ENCODE measurements around the gene COL24A1. TPM values are rescaled to one million over a fixed set of nuclear protein-coding genes. Genes with fewer than 3 reads are reported as not detected.

COL24A1 gene
- total RNA-seq, 1 experiment from 2014 or later = not detected

DNA sequence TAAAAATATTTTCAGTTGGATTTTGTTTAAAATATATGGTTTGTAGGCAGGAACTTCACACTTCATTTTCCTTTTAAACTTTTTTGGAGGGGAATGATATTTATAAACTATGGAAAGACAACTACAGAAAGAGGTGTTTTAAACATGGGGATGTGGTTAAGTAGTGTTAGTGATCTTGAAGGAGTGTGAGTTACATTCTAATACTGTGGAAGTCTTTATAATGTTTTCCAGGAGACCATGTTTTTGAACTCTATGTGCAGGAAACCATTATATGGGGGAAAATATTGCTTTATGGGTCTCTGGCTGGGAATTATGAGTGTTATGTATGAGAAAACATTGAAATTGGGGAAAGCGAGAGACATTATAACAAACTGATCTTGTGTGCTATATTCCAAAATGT is 35.8 kb upstream of the COL24A1 start:
- H3K27ac Mint-ChIP-seq (ENCODE audit: low read depth, unreplicated experiment) = no peak overlapping the region
- no peak overlapping the region for H3K4me3 Mint-ChIP-seq (ENCODE audit: unreplicated experiment)
- peaks cover 48% of the 10 kb centered on the region for H3K27me3 Mint-ChIP-seq (ENCODE audit: insufficient read depth, unreplicated experiment)
- intact Hi-C loops (cut with micrococcal nuclease) = no loop called here
- no TSS peak for BruUV-seq (replicated peaks)
- CTCF ChIA-PET = no interaction called here
- POLR2A ChIA-PET = no interaction called here
- no peaks in the 10 kb centered on the region for H3K9me3 Mint-ChIP-seq (ENCODE audit: unreplicated experiment)
- TF ChIP-seq, protein P1, sequence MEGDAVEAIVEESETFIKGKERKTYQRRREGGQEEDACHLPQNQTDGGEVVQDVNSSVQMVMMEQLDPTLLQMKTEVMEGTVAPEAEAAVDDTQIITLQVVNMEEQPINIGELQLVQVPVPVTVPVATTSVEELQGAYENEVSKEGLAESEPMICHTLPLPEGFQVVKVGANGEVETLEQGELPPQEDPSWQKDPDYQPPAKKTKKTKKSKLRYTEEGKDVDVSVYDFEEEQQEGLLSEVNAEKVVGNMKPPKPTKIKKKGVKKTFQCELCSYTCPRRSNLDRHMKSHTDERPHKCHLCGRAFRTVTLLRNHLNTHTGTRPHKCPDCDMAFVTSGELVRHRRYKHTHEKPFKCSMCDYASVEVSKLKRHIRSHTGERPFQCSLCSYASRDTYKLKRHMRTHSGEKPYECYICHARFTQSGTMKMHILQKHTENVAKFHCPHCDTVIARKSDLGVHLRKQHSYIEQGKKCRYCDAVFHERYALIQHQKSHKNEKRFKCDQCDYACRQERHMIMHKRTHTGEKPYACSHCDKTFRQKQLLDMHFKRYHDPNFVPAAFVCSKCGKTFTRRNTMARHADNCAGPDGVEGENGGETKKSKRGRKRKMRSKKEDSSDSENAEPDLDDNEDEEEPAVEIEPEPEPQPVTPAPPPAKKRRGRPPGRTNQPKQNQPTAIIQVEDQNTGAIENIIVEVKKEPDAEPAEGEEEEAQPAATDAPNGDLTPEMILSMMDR (IDR thresholded peaks at IDR 0.05; ENCODE audit: unreplicated experiment) = no peak
- DNase-seq (ENCODE audit: unreplicated experiment) = no peak
- H3K36me3 Mint-ChIP-seq (ENCODE audit: insufficient read depth, unreplicated experiment) = no peaks in the 10 kb centered on the region
- H3K4me1 Mint-ChIP-seq (ENCODE audit: insufficient read depth, unreplicated experiment) = no peaks in the 10 kb centered on the region

DNA sequence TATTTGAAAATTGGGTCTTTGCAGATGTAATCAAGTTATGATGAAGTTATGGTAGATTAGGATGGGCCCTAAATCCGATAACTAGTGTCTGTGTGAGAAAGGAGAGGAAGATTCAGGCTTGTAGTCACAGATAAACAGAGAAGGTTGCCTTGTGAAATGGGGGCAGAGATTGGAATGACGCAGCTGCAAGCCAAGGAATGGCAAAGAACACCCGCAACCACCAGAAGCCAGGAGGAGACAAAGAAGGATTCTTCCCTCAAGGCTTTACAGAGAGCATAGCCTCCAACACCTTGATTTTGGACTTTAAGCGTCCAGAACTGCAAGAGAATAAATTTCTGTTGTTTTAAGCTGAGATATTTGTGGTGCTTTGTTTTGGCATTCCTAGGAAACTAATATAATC is 35.4 kb upstream of the COL24A1 start:
- Mint-ChIP-seq H3K36me3 (ENCODE audit: insufficient read depth, unreplicated experiment) (no peaks in the 10 kb centered on the region), H3K9me3 (ENCODE audit: unreplicated experiment) (no peaks in the 10 kb centered on the region), H3K4me1 (ENCODE audit: insufficient read depth, unreplicated experiment) (no peaks in the 10 kb centered on the region), H3K27me3 (ENCODE audit: insufficient read depth, unreplicated experiment) (peaks cover 53% of the 10 kb centered on the region), H3K4me3 (ENCODE audit: unreplicated experiment) (no peak overlapping the region), H3K27ac (ENCODE audit: low read depth, unreplicated experiment) (no peak overlapping the region)
- ChIA-PET CTCF (no interaction called here), POLR2A (no interaction called here)
- intact Hi-C loops (cut with micrococcal nuclease) = no loop called here
- no TSS peak for BruUV-seq (replicated peaks)
- TF ChIP-seq, protein P1 (IDR thresholded peaks at IDR 0.05; ENCODE audit: unreplicated experiment) = no peak
- no peak for DNase-seq (ENCODE audit: unreplicated experiment)

DNA sequence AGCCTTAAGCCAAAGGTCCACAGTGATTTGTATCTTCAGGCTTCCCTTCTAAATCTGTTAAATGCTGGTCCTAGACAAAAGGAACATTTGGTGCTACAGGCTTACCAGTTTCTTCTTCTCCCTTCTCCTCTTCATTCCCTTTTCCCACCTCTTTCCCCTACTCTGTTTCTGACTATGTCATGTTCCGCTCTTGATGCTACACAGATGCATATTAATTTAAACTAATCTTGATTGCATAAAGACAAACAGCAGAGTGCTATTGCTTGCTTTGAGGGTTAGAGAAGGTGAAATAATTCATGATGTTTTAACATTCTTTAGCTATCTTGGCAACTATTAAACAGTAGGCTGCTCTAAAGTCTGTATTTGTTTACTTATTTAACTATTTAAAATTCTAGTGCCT is 34.3 kb upstream of the COL24A1 start:
- POLR2A ChIA-PET = no interaction called here
- intact Hi-C loops (cut with micrococcal nuclease) = no loop called here
- CTCF ChIA-PET = no interaction called here
- no peak overlapping the region for H3K4me3 Mint-ChIP-seq (ENCODE audit: unreplicated experiment)
- no TSS peak for BruUV-seq (replicated peaks)
- H3K27ac Mint-ChIP-seq (ENCODE audit: low read depth, unreplicated experiment) = no peak overlapping the region
- no peak for DNase-seq (ENCODE audit: unreplicated experiment)
- TF ChIP-seq, protein P1 (IDR thresholded peaks at IDR 0.05; ENCODE audit: unreplicated experiment) = no peak
- no peaks in the 10 kb centered on the region for H3K9me3 Mint-ChIP-seq (ENCODE audit: unreplicated experiment)
- H3K36me3 Mint-ChIP-seq (ENCODE audit: insufficient read depth, unreplicated experiment) = no peaks in the 10 kb centered on the region
- no peaks in the 10 kb centered on the region for H3K4me1 Mint-ChIP-seq (ENCODE audit: insufficient read depth, unreplicated experiment)
- H3K27me3 Mint-ChIP-seq (ENCODE audit: insufficient read depth, unreplicated experiment) = peaks cover 57% of the 10 kb centered on the region

DNA sequence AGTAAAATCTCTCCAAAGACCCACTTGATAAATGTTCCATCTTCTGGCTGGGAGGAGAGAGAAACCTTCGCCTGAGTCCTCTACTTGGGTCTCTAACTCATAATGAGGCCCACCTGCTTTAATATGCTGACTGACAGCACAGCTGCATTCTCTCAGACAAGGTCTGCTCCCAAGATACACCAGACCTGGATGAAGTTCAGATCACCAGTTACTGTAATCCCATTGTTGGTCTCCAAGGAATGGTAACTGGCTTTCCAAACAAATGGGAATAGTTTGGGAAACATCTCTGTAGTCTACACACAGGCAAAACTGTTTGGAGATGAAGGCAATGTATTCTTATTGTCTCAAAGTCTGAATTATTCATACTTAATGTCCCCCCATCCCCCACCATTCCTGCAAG is 27.9 kb upstream of the COL24A1 start:
- Mint-ChIP-seq H3K36me3 (ENCODE audit: insufficient read depth, unreplicated experiment) (no peaks in the 10 kb centered on the region), H3K4me1 (ENCODE audit: insufficient read depth, unreplicated experiment) (no peaks in the 10 kb centered on the region), H3K9me3 (ENCODE audit: unreplicated experiment) (no peaks in the 10 kb centered on the region), H3K4me3 (ENCODE audit: unreplicated experiment) (no peak overlapping the region), H3K27ac (ENCODE audit: low read depth, unreplicated experiment) (no peak overlapping the region), H3K27me3 (ENCODE audit: insufficient read depth, unreplicated experiment) (peaks cover 31% of the 10 kb centered on the region)
- DNase-seq (ENCODE audit: unreplicated experiment) = no peak
- ChIA-PET CTCF (interaction anchor here (2.3 kb wide), 1 partner anchor 11 kb away, joined by 6 read pairs; no protein-coding TSS in a partner anchor), POLR2A (no interaction called here)
- TF ChIP-seq, protein P1 (IDR thresholded peaks at IDR 0.05; ENCODE audit: unreplicated experiment) = no peak
- BruUV-seq (replicated peaks) = no TSS peak
- intact Hi-C loops (cut with micrococcal nuclease) = no loop called here

All from MCF 10A (cell line).